Spleen (tissue), 7 donors: ENCODE measurements around the gene NAALADL2.

Source experiments
- POLR2A ChIP-seq, 3 donors: fragments of 450-650 bp; IDR thresholded peaks; one replicate each; pipeline ENCODE4 v1.5.1; 2017; ENCODE audit warnings: antibody characterized with exemption in 3 of 3, mild to moderate bottlenecking in 1 of 3
- TF ChIP-seq, protein P1 (sequence below), 11 experiments: fragments of 200-600 bp in 7 of 11; fragments of 450-650 bp in 4 of 11; sonication (generic) in 4 of 11; IDR thresholded peaks in 8 of 11; conservative IDR thresholded peaks in 3 of 11; 1 replicate in 7 of 11; 2 replicates in 4 of 11; pipeline versions ENCODE4 v1.4.0 to v1.8.0; 2016 to 2021; ENCODE audit warnings: antibody characterized with exemption in 11 of 11, inconsistent platforms in 4 of 11, mild to moderate bottlenecking in 1 of 11
- donor health status: DM: no; HTN: no; CAD: no; lungs with moderate emphysema.
- donor health status: DM: no; HTN: no; CAD: no.
- donor health status: DM: no; HTN: no; CAD: no.

DNA sequence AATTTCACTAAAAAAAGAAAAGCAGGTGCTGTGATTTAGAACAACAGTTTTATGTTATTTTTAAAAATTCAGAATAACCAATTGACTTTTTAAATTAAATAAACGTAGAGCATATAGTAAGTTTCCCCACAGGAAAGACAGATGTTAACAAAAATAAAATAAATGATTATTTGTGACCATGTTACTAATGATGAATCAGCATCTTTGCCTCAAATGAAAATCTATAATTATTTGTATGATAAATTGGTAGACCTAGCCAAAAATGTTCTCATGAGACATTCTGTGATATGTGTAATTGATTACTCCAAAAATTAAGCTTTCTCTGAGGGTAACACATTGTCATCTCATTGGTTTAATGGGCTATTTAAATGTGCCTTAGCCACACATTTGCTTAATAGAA is 948.0 kb downstream of the NAALADL2 start:
- TF ChIP-seq, protein P1, sequence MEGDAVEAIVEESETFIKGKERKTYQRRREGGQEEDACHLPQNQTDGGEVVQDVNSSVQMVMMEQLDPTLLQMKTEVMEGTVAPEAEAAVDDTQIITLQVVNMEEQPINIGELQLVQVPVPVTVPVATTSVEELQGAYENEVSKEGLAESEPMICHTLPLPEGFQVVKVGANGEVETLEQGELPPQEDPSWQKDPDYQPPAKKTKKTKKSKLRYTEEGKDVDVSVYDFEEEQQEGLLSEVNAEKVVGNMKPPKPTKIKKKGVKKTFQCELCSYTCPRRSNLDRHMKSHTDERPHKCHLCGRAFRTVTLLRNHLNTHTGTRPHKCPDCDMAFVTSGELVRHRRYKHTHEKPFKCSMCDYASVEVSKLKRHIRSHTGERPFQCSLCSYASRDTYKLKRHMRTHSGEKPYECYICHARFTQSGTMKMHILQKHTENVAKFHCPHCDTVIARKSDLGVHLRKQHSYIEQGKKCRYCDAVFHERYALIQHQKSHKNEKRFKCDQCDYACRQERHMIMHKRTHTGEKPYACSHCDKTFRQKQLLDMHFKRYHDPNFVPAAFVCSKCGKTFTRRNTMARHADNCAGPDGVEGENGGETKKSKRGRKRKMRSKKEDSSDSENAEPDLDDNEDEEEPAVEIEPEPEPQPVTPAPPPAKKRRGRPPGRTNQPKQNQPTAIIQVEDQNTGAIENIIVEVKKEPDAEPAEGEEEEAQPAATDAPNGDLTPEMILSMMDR (IDR thresholded peaks at IDR 0.05 in 8 of 11, conservative IDR thresholded peaks at IDR 0.05 in 3 of 11): no peak
- no peak for TF ChIP-seq POLR2A (IDR thresholded peaks at IDR 0.05)
